HCT116 (cell line): Measurements from ENCODE around the gene ZNF441.

ENCODE experiments used
- CBX3 ChIP-seq: IDR thresholded peaks from 2 replicates; pipeline ENCODE4 v1.6.1; 2012; ENCODE audit warnings: low read depth
- CEBPB ChIP-seq: IDR thresholded peaks from 2 replicates; pipeline ENCODE4 v1.6.1; 2012; ENCODE audit warnings: low read depth
- EZH2 ChIP-seq: fragments of 200-600 bp; sonication (generic); IDR thresholded peaks from 2 replicates; pipeline ENCODE4 v1.6.1; 2017; ENCODE audit warnings: antibody characterized with exemption, mixed run types
- EZH2phosphoT487 ChIP-seq: fragments of 200-600 bp; IDR thresholded peaks from 2 replicates; pipeline ENCODE4 v1.6.1; 2018; ENCODE audit warnings: antibody characterized with exemption, borderline replicate concordance
- FOSL1 ChIP-seq: IDR thresholded peaks from 2 replicates; pipeline ENCODE4 v1.6.1; 2012; ENCODE audit warnings: low read depth
- POLR2A ChIP-seq: IDR thresholded peaks from 2 replicates; pipeline ENCODE4 v1.7.0; 2011; ENCODE audit warnings: borderline replicate concordance; ENCODE audit not compliant: insufficient read depth, insufficient read length; ENCODE audit errors: extremely low read depth
- POLR2AphosphoS5 ChIP-seq: IDR thresholded peaks from 2 replicates; pipeline ENCODE4 v1.6.1; 2011; ENCODE audit warnings: mild to moderate bottlenecking, low read depth, low read length, moderate library complexity
- RAD21 ChIP-seq: IDR thresholded peaks from 2 replicates; pipeline ENCODE4 v1.6.1; 2012; ENCODE audit warnings: low read depth, mild to moderate bottlenecking
- SP1 ChIP-seq: IDR thresholded peaks from 2 replicates; pipeline ENCODE4 v1.6.1; 2012; ENCODE audit warnings: low read depth
- TF ChIP-seq, protein P1 (sequence below), 3 experiments: fragments of 200-600 bp in 1 of 3; sonication (generic) in 1 of 3; IDR thresholded peaks in 2 of 3; conservative IDR thresholded peaks in 1 of 3; 2 replicates each; pipeline ENCODE4 v1.5.1; 2012 to 2017; ENCODE audit warnings: low read depth in 2 of 3, low read length in 2 of 3, antibody characterized with exemption in 1 of 3, borderline replicate concordance in 1 of 3, control low read depth in 1 of 3, mild to moderate bottlenecking in 1 of 3, mixed read lengths in 1 of 3, mixed run types in 1 of 3, moderate library complexity in 1 of 3; ENCODE audit not compliant: insufficient read depth in 1 of 3
- TF ChIP-seq, protein P2 (sequence below): IDR thresholded peaks from 2 replicates; pipeline ENCODE4 v1.6.1; 2012; ENCODE audit warnings: low read depth

DNA sequence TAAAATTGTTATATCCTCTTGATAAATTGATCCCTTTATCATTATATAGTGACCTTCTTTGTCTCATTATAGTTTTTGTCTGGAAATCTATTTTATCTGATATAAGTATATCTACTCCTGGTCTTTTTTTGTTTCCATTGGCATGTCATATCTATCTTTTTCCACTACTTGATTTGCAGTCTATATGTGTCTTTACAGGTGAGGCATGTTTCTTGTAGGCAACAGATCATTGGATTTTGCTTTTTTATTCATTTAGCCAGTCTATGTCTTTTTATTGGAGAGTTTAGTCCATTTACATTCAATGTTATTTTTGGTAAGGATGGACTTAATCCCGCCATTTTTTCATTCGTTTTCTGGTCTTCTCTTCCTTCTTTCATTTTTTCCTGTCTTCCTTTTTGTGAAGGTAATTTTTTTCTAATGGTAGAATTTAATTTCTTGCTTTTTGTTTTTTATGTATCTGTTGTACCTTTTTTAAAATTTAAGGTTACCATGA lies 14.5 kb upstream of the ZNF441 start:
- TF ChIP-seq POLR2AphosphoS5 = no peak
- TF ChIP-seq SP1 = no peak
- TF ChIP-seq, protein P1, sequence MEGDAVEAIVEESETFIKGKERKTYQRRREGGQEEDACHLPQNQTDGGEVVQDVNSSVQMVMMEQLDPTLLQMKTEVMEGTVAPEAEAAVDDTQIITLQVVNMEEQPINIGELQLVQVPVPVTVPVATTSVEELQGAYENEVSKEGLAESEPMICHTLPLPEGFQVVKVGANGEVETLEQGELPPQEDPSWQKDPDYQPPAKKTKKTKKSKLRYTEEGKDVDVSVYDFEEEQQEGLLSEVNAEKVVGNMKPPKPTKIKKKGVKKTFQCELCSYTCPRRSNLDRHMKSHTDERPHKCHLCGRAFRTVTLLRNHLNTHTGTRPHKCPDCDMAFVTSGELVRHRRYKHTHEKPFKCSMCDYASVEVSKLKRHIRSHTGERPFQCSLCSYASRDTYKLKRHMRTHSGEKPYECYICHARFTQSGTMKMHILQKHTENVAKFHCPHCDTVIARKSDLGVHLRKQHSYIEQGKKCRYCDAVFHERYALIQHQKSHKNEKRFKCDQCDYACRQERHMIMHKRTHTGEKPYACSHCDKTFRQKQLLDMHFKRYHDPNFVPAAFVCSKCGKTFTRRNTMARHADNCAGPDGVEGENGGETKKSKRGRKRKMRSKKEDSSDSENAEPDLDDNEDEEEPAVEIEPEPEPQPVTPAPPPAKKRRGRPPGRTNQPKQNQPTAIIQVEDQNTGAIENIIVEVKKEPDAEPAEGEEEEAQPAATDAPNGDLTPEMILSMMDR (IDR thresholded peaks at IDR 0.05 in 2 of 3, conservative IDR thresholded peaks at IDR 0.05 in 1 of 3; ENCODE audit: borderline replicate concordance in 1 of 3, insufficient read depth in 1 of 3, low read depth in 2 of 3, low read length in 2 of 3) = no peak
- TF ChIP-seq CEBPB = no peak
- TF ChIP-seq CBX3 = no peak
- no peak for TF ChIP-seq EZH2
- no peak for TF ChIP-seq FOSL1
- no peak for TF ChIP-seq RAD21
- TF ChIP-seq EZH2phosphoT487 = no peak
- no peak for TF ChIP-seq POLR2A
- TF ChIP-seq, protein P2, sequence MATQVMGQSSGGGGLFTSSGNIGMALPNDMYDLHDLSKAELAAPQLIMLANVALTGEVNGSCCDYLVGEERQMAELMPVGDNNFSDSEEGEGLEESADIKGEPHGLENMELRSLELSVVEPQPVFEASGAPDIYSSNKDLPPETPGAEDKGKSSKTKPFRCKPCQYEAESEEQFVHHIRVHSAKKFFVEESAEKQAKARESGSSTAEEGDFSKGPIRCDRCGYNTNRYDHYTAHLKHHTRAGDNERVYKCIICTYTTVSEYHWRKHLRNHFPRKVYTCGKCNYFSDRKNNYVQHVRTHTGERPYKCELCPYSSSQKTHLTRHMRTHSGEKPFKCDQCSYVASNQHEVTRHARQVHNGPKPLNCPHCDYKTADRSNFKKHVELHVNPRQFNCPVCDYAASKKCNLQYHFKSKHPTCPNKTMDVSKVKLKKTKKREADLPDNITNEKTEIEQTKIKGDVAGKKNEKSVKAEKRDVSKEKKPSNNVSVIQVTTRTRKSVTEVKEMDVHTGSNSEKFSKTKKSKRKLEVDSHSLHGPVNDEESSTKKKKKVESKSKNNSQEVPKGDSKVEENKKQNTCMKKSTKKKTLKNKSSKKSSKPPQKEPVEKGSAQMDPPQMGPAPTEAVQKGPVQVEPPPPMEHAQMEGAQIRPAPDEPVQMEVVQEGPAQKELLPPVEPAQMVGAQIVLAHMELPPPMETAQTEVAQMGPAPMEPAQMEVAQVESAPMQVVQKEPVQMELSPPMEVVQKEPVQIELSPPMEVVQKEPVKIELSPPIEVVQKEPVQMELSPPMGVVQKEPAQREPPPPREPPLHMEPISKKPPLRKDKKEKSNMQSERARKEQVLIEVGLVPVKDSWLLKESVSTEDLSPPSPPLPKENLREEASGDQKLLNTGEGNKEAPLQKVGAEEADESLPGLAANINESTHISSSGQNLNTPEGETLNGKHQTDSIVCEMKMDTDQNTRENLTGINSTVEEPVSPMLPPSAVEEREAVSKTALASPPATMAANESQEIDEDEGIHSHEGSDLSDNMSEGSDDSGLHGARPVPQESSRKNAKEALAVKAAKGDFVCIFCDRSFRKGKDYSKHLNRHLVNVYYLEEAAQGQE = no peak
